K562 (cell line): Measurements from ENCODE around the gene ZDHHC16. TPM values are rescaled to one million over a fixed set of nuclear protein-coding genes. Genes with fewer than 3 reads are reported as not detected.
"Not testable (repeated sequence)": the region's sequence is repeated elsewhere in the genome, so short reads cannot be mapped to it uniquely, and the experiment has no call there.

Source experiments
- ATAC-seq: fragments of 200-7000 bp; cut with Tn5 transposase; 3 replicates; pipeline ENCODE4 v1.9.1; 2020; ENCODE audit warnings: moderate library complexity
- BruUV-seq: library from RNA; stranded (reverse); fragments of 400-500 nt; replicated peaks from 2 replicates; lab custom pipeline; 2021; lab: Mats Ljungman, UMichigan
- CTCF ChIA-PET: fragments of 300-600 bp; formaldehyde crosslinking; extraction: SDS; loops from one replicate; lab custom pipeline; 2021; ENCODE audit warnings: low intra/inter-chr PET ratio; lab: Yijun Ruan, JAX
- POLR2A ChIA-PET: fragments of 300-600, 350-650 bp; sonication (Branson Sonifier 250); formaldehyde crosslinking; extraction: SDS; loops from one replicate; lab custom pipeline; 2021; ENCODE audit warnings: antibody characterized with exemption, inconsistent platforms; lab: Yijun Ruan, JAX
- DNase-seq, 4 experiments: peaks; one replicate each; pipeline versions ENCODE4 v3.0.0 to v3.0.0-alpha.2; 2011 to 2018; ENCODE audit warnings: low spot score in 3 of 4, mixed read lengths in 3 of 4; ENCODE audit errors: extremely low read depth in 1 of 4
- FAIRE-seq: peaks from 2 replicates; lab custom pipeline; 2011; peaks lifted over from hg19 to GRCh38; lab: Jason Lieb, UNC
- H2AFZ ChIP-seq: 2 replicates; pipeline ENCODE4 v1.6.0; 2011; ENCODE audit warnings: low read depth, low read length, control low read depth, inconsistent platforms
- H3K27ac ChIP-seq: fragments of 200-600 bp; 3 replicates; pipeline ENCODE4 v1.8.0; 2011; ENCODE audit warnings: low read depth, mild to moderate bottlenecking, control low read depth, inconsistent platforms, low read length, moderate library complexity, mixed read lengths; ENCODE audit errors: extremely low read depth
- H3K27me3 ChIP-seq, 2 experiments: fragments of 300-600 bp in 1 of 2; 2 replicates in 1 of 2; 3 replicates in 1 of 2; pipeline versions ENCODE4 v1.6.0 to v1.8.0; 2011; ENCODE audit warnings: inconsistent platforms in 2 of 2, low read length in 2 of 2, mild to moderate bottlenecking in 1 of 2, mixed read lengths in 1 of 2, moderate library complexity in 1 of 2; ENCODE audit not compliant: control insufficient read depth in 2 of 2, insufficient read depth in 2 of 2
- H3K36me3 ChIP-seq: fragments of 300-600 bp; 3 replicates; pipeline ENCODE4 v1.8.0; 2011; ENCODE audit warnings: mild to moderate bottlenecking, low read length, inconsistent platforms; ENCODE audit not compliant: control insufficient read depth, insufficient read depth
- H3K4me1 ChIP-seq, 2 experiments: fragments of 200-600 bp in 1 of 2; replicated peaks in 1 of 2; 2 replicates in 1 of 2; 3 replicates in 1 of 2; pipeline versions ENCODE4 v1.5.1 to v1.8.0; 2011; ENCODE audit warnings: inconsistent platforms in 2 of 2, low read length in 2 of 2, mild to moderate bottlenecking in 1 of 2, mixed read lengths in 1 of 2, moderate library complexity in 1 of 2; ENCODE audit not compliant: control insufficient read depth in 2 of 2, insufficient read depth in 2 of 2
- H3K4me2 ChIP-seq: 2 replicates; pipeline ENCODE4 v1.6.1; 2011; ENCODE audit warnings: low read length, control low read depth, inconsistent platforms, mixed read lengths; ENCODE audit not compliant: insufficient read depth
- H3K4me3 ChIP-seq: fragments of 200-600 bp; sonication (generic), shearing (Covaris generic); 2 replicates; pipeline ENCODE4 v1.5.1; 2016; ENCODE audit warnings: control low read depth, inconsistent platforms
- H3K79me2 ChIP-seq: fragments of 200-600 bp; 3 replicates; pipeline ENCODE4 v1.8.0; 2011; ENCODE audit warnings: low read length, inconsistent platforms; ENCODE audit not compliant: control insufficient read depth, insufficient read depth
- H3K9ac ChIP-seq, 2 experiments: 2 replicates each; pipeline versions ENCODE4 v1.6.0 to v1.6.1; 2011; ENCODE audit warnings: low read depth in 2 of 2, low read length in 2 of 2, control low read depth in 1 of 2, inconsistent platforms in 1 of 2, mild to moderate bottlenecking in 1 of 2, mixed read lengths in 1 of 2; ENCODE audit not compliant: insufficient read depth in 1 of 2
- H3K9me1 ChIP-seq: one replicate; pipeline ENCODE4 v1.6.0; 2011; ENCODE audit warnings: inconsistent platforms, mild to moderate bottlenecking, low read length, moderate library complexity; ENCODE audit not compliant: control insufficient read depth, insufficient read depth
- H3K9me3 ChIP-seq: replicated peaks from 2 replicates; pipeline ENCODE4 v1.5.1; 2011; ENCODE audit warnings: low read depth, low read length, inconsistent platforms; ENCODE audit not compliant: control insufficient read depth, insufficient read depth
- H4K20me1 ChIP-seq: replicated peaks from 2 replicates; pipeline ENCODE4 v1.6.1; 2011; ENCODE audit warnings: low read length, inconsistent platforms, mixed read lengths; ENCODE audit not compliant: control insufficient read depth, insufficient read depth
- MED1 ChIP-seq: sonication (generic); formaldehyde crosslinking; IDR thresholded peaks from 2 replicates; pipeline ENCODE4 v1.8.1; 2023; ENCODE audit warnings: missing genetic modification reagents, borderline replicate concordance
- POLR3G ChIP-seq: IDR thresholded peaks from 2 replicates; pipeline ENCODE4 v1.6.1; 2011; ENCODE audit not compliant: insufficient read length, insufficient replicate concordance; ENCODE audit errors: extremely low read depth
- PTTG1 ChIP-seq: fragments of 450-650 bp; IDR thresholded peaks from 2 replicates; pipeline ENCODE4 v1.6.1; 2016; ENCODE audit warnings: low read depth, mild to moderate bottlenecking, missing genetic modification characterization, missing compliant biosample characterization
- TOE1 ChIP-seq, 2 experiments: fragments of 450-650 bp in 1 of 2; sonication (generic) in 1 of 2; formaldehyde crosslinking in 1 of 2; IDR thresholded peaks; 2 replicates each; pipeline versions ENCODE4 v1.7.1 to v1.8.0; 2016 to 2022; ENCODE audit warnings: borderline replicate concordance in 2 of 2, mild to moderate bottlenecking in 2 of 2, antibody characterized with exemption in 1 of 2, inconsistent platforms in 1 of 2, low read depth in 1 of 2, missing genetic modification reagents in 1 of 2, moderate library complexity in 1 of 2
- WGBS: fragments of 100-300 bp; shearing (Covaris generic); methylation state at CpG from one replicate; pipeline ENCODE4 v1.1.6; 2016; ENCODE audit warnings: low coverage, mixed read lengths; ENCODE audit not compliant: insufficient coverage; ENCODE audit errors: missing lambda C conversion rate; 5-methylcytosine and 5-hydroxymethylcytosine counted together
- in situ Hi-C: fragments of 300-500 bp; cut with MboI; formaldehyde crosslinking; loops from 4 replicates; pipeline ENCODE4 v1.15.0; 2018; ENCODE audit warnings: inconsistent platforms, mixed read lengths
- intact Hi-C: fragments of 100-400 bp; cut with micrococcal nuclease; formaldehyde crosslinking; loops from 2 replicates; pipeline ENCODE4 v1.14.2; 2022
- polyA plus RNA-seq, 8 experiments: library from polyadenylated mRNA; depleted of rRNA in 4 of 8; stranded (reverse) in 5 of 8; unstranded in 3 of 8; fragments of >200 nt; fragmentation: Nextera tagmentation in 2 of 8; fragmentation: Illumina TruSeq in 1 of 8; extraction: Ambion mirVana in 2 of 8; extraction: Trizol in 1 of 8; gene quantifications; 2 replicates each; pipeline versions ENCODE4 v1.2.1 to v1.2.3, GENCODE V29; 2011 to 2014; ENCODE audit warnings: inconsistent platforms in 1 of 8, missing spikeins in 1 of 8
- total RNA-seq, 7 experiments: library from RNA; depleted of rRNA in 6 of 7; stranded (reverse); fragments of >200 nt in 6 of 7; fragmentation: Illumina TruSeq in 2 of 7; extraction: Trizol in 2 of 7; gene quantifications; 2 replicates each; pipeline versions ENCODE4 v1.2.1 to v1.2.3, GENCODE V29; 2011 to 2021; ENCODE audit warnings: low replicate concordance in 1 of 7

Gene ZDHHC16
- total and polyA plus RNA-seq, 9 of the 15 experiments (the other 6 are each of a cell fraction or from before 2014, with no cell fraction given) = 12.5 to 33.8 (median 21.3) TPM

DNA sequence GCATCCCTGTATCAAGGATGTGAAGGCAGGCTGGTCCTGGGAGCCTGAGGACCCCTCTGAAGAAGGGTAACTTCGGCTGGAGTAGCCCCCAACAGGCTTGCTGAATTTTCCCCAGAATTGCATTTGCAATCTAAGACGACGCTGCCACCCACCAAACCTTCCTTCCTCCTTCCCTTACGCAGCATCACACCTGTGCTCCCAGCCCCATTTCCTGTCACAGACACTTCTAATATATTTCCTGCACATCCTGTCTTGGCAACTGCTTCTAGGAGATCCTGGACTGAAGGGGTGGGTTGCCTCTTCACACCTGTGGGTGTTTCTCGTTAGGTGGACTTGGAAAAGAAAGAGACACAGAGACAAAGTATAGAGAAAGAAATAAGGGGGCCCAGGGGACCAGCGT is 29.4 kb upstream of the ZDHHC16 start:
- ChIA-PET POLR2A (no interaction called here), CTCF (no interaction called here)
- Histone ChIP-seq H3K4me1 (peaks cover 16 to 26% of the 10 kb centered on the region in 2 experiments; a peak in 3 of 5 replicates), H3K79me2 (no peaks in the 10 kb centered on the region), H3K9me1 (no peaks in the 10 kb centered on the region), H3K4me2 (no peak overlapping the region), H3K36me3 (no peaks in the 10 kb centered on the region; the same call in 2 of the 3 replicates), H2AFZ (no peak overlapping the region), H3K4me3 (no peak overlapping the region), H3K27me3 (no peaks in the 10 kb centered on the region), H3K9ac (no peak overlapping the region), H4K20me1 (no peaks in the 10 kb centered on the region), H3K27ac (no peak overlapping the region; the same call in 2 of the 3 replicates), H3K9me3 (no peaks in the 10 kb centered on the region)
- 93% methylated on average over 3 of the region's 6 CpGs for WGBS
- DNase-seq (no peak), ATAC-seq (no peak), FAIRE-seq (no peak)
- intact Hi-C loops = no loop called here
- TF ChIP-seq MED1 (CRISPR knock-in tag) (no peak), PTTG1 (tag) (no peak), TOE1 (IDR thresholded peaks at IDR 0.05; ENCODE audit: borderline replicate concordance) (no peak), TOE1 (CRISPR knock-in tag; IDR thresholded peaks at IDR 0.05; ENCODE audit: borderline replicate concordance, low read depth) (no peak), POLR3G (no peak)
- no TSS peak for BruUV-seq
- in situ Hi-C loops = no loop called here

- intact Hi-C loops, H3K27me3 ChIP-seq, in situ Hi-C loops, BruUV-seq, CTCF ChIA-PET, H3K4me3 ChIP-seq, ATAC-seq, H3K4me2 ChIP-seq, FAIRE-seq, DNase-seq, H3K9ac ChIP-seq, H3K27ac ChIP-seq, H3K9me3 ChIP-seq, H3K9me1 ChIP-seq, H2AFZ ChIP-seq: not testable (repeated sequence)
- Histone ChIP-seq H3K79me2 (peaks cover 27% of the 10 kb centered on the region), H3K36me3 (peaks cover 19% of the 10 kb centered on the region), H4K20me1 (peaks cover 11% of the 10 kb centered on the region), H3K4me1 (peaks cover 3 to 12% of the 10 kb centered on the region in 2 experiments; a peak in 4 of 5 replicates)
- 68% methylated on average over 4 of the region's 8 CpGs for WGBS
- POLR2A ChIA-PET = interaction anchor here (0.6 to 1.2 kb wide), 3 partner anchors 10 to 286 kb away, joined by 3 to 4 read pairs (median 3); no protein-coding TSS in a partner anchor
These were observed 22.2 kb upstream of the ZDHHC16 start for GRCh38 chr10:97423757-97424098.
